Uterus (tissue), 2 donors: Measurements from ENCODE around the gene MAP3K5.

Source experiments
- POLR2A ChIP-seq, 2 donors: fragments of 450-650 bp; IDR thresholded peaks; one replicate each; pipeline ENCODE4 v1.6.1; 2016; ENCODE audit warnings: antibody characterized with exemption in 2 of 2, mild to moderate bottlenecking in 1 of 2, moderate library complexity in 1 of 2
- TF ChIP-seq, protein P1 (sequence below), 4 experiments: fragments of 200-600 bp in 2 of 4; fragments of 450-650 bp in 2 of 4; sonication (generic) in 2 of 4; IDR thresholded peaks; one replicate each; pipeline ENCODE4 v1.5.1; 2016 to 2019; ENCODE audit warnings: antibody characterized with exemption in 4 of 4, mild to moderate bottlenecking in 2 of 4, moderate library complexity in 1 of 4

DNA sequence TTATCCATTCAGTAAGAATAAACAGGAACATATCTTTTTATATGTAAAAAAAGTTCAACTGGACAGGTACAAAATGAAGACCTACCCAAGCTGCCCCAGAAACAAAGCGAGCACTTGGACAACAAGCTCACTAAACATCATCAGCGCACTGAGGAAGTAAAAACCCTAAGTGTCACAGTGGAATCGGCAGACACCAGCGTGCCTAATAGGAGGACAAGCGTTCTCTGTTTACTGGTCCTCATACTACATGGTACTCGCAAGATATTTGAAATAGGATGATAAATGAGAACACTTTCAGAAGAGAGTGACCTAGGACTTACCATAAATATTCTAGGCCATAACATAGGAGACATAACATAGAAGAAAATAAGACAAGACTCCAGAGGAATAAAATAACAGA, 260.2 kb downstream of the MAP3K5 start:
- TF ChIP-seq, protein P1, sequence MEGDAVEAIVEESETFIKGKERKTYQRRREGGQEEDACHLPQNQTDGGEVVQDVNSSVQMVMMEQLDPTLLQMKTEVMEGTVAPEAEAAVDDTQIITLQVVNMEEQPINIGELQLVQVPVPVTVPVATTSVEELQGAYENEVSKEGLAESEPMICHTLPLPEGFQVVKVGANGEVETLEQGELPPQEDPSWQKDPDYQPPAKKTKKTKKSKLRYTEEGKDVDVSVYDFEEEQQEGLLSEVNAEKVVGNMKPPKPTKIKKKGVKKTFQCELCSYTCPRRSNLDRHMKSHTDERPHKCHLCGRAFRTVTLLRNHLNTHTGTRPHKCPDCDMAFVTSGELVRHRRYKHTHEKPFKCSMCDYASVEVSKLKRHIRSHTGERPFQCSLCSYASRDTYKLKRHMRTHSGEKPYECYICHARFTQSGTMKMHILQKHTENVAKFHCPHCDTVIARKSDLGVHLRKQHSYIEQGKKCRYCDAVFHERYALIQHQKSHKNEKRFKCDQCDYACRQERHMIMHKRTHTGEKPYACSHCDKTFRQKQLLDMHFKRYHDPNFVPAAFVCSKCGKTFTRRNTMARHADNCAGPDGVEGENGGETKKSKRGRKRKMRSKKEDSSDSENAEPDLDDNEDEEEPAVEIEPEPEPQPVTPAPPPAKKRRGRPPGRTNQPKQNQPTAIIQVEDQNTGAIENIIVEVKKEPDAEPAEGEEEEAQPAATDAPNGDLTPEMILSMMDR (IDR thresholded peaks at IDR 0.05): no peak
- TF ChIP-seq POLR2A (IDR thresholded peaks at IDR 0.05): no peak
